ENCODE data around the gene GNG7.

GRCh38 chr19:2615782-2616181 lies 86.7 kb downstream of the GNG7 start:
- no peak for TF ChIP-seq CTCF (conservative IDR thresholded peaks at IDR 0.05; ENCODE audit: low read depth, low read length)
- TF ChIP-seq EZH2 (IDR thresholded peaks at IDR 0.05; ENCODE audit: low read length, unreplicated experiment) = no peak
- no peak for TF ChIP-seq EZH2phosphoT487 (IDR thresholded peaks at IDR 0.05; ENCODE audit: borderline replicate concordance, low read length)
